Breast epithelium (tissue), 3 donors: Measurements from ENCODE around the gene PELI2.

ENCODE experiments used
- CTCF ChIP-seq, 3 donors: fragments of 450-650 bp; IDR thresholded peaks; one replicate each; pipeline ENCODE4 v1.5.1; 2016 to 2017; ENCODE audit warnings: antibody characterized with exemption in 3 of 3, mild to moderate bottlenecking in 3 of 3, moderate library complexity in 3 of 3
- POLR2A ChIP-seq: fragments of 450-650 bp; IDR thresholded peaks from one replicate; pipeline ENCODE4 v1.6.1; 2016; ENCODE audit warnings: antibody characterized with exemption, mild to moderate bottlenecking, moderate library complexity
- POLR2AphosphoS5 ChIP-seq, 3 donors: sonication (generic); formaldehyde crosslinking; IDR thresholded peaks; one replicate each; pipeline ENCODE4 v1.6.1; 2017; ENCODE audit warnings: antibody characterized with exemption in 3 of 3

GRCh38 chr14:56206596-56206995 lies 88.4 kb downstream of the PELI2 start:
- TF ChIP-seq CTCF (IDR thresholded peaks at IDR 0.05) (no peak), POLR2A (no peak), POLR2AphosphoS5 (IDR thresholded peaks at IDR 0.05) (no peak)
